H1 (cell line): ENCODE data around the gene ENOSF1. TPM values are rescaled to one million over a fixed set of nuclear protein-coding genes. Genes with fewer than 3 reads are reported as not detected.

ENCODE experiments used
- CTCF ChIA-PET: fragments of 300-600 bp; sonication (Branson Sonifier 250); formaldehyde crosslinking; loops from one replicate; lab custom pipeline; 2021; ENCODE audit not compliant: partially characterized antibody; lab: Charles Lee
- POLR2A ChIA-PET: fragments of 300-600 bp; sonication (Branson Sonifier 250); formaldehyde crosslinking; loops from one replicate; lab custom pipeline; 2021; ENCODE audit warnings: inconsistent platforms; ENCODE audit not compliant: partially characterized antibody; lab: Charles Lee
- DNase-seq, 2 experiments: peaks; one replicate each; pipeline versions ENCODE4 v3.0.0 to v3.0.0-alpha.2; 2010 to 2022; ENCODE audit warnings: low spot score in 2 of 2, low read depth in 1 of 2, mixed read lengths in 1 of 2
- FAIRE-seq: peaks from 2 replicates; lab custom pipeline; 2011; peaks lifted over from hg19 to GRCh38; lab: Jason Lieb, UNC
- H2AFZ ChIP-seq: 2 replicates; pipeline ENCODE4 v1.8.1; 2012; ENCODE audit warnings: low read length, inconsistent platforms
- H2AK5ac ChIP-seq: 2 replicates; pipeline ENCODE4 v1.6.1; 2013; ENCODE audit warnings: low read depth, low read length
- H2BK120ac ChIP-seq: replicated peaks from 2 replicates; pipeline ENCODE3; 2013; ENCODE audit warnings: low read depth, low read length, inconsistent platforms
- H2BK12ac ChIP-seq: 2 replicates; pipeline ENCODE4 v1.6.1; 2013; ENCODE audit warnings: low read depth, low read length
- H2BK15ac ChIP-seq: 2 replicates; pipeline ENCODE4 v1.6.1; 2013; ENCODE audit warnings: low read length
- H2BK20ac ChIP-seq: 2 replicates; pipeline ENCODE4 v1.6.1; 2013; ENCODE audit warnings: low read length
- H2BK5ac ChIP-seq: 2 replicates; pipeline ENCODE4 v1.6.1; 2013; ENCODE audit warnings: low read depth, low read length
- H3K14ac ChIP-seq: 2 replicates; pipeline ENCODE4 v1.6.1; 2013; ENCODE audit warnings: inconsistent platforms; ENCODE audit not compliant: insufficient read length
- H3K18ac ChIP-seq: 2 replicates; pipeline ENCODE4 v1.6.1; 2013; ENCODE audit warnings: low read length; ENCODE audit errors: extremely low read depth
- H3K23ac ChIP-seq: 2 replicates; pipeline ENCODE4 v1.6.1; 2013; ENCODE audit warnings: inconsistent platforms; ENCODE audit not compliant: insufficient read length
- H3K23me2 ChIP-seq: 2 replicates; pipeline ENCODE4 v1.6.1; 2013; ENCODE audit warnings: low read depth, low read length
- H3K27ac ChIP-seq: 2 replicates; pipeline ENCODE4 v1.6.1; 2011; ENCODE audit warnings: low read depth, low read length, inconsistent platforms
- H3K27me3 ChIP-seq, 4 experiments: replicated peaks in 1 of 4; 1 replicate in 1 of 4; 2 replicates in 3 of 4; pipeline versions ENCODE4 v1.6.1 to v1.8.1; 2011 to 2013; ENCODE audit warnings: low read length in 3 of 4, mild to moderate bottlenecking in 3 of 4, inconsistent platforms in 2 of 4, mixed read lengths in 2 of 4, moderate library complexity in 1 of 4; ENCODE audit not compliant: control insufficient read depth in 3 of 4, insufficient read depth in 3 of 4; ENCODE audit errors: extremely low read depth in 1 of 4
- H3K36me3 ChIP-seq, 4 experiments: 2 replicates each; pipeline versions ENCODE4 v1.6.1 to v1.8.1; 2011 to 2013; ENCODE audit warnings: mild to moderate bottlenecking in 4 of 4, low read length in 3 of 4, moderate library complexity in 2 of 4, control low read depth in 1 of 4, inconsistent platforms in 1 of 4; ENCODE audit not compliant: insufficient read depth in 4 of 4, control insufficient read depth in 2 of 4
- H3K4ac ChIP-seq: replicated peaks from 2 replicates; pipeline ENCODE3; 2013; ENCODE audit warnings: low read length, low read depth, mixed read lengths, inconsistent platforms; ENCODE audit not compliant: insufficient read length
- H3K4me1 ChIP-seq, 4 experiments: replicated peaks in 1 of 4; 1 replicate in 1 of 4; 2 replicates in 3 of 4; pipeline versions ENCODE4 v1.6.1 to v1.8.1; 2011 to 2013; ENCODE audit warnings: low read length in 3 of 4, inconsistent platforms in 2 of 4, mixed read lengths in 1 of 4; ENCODE audit not compliant: insufficient read depth in 4 of 4, control insufficient read depth in 3 of 4
- H3K4me2 ChIP-seq, 2 experiments: 2 replicates each; pipeline versions ENCODE4 v1.6.1 to v1.8.1; 2011 to 2013; ENCODE audit warnings: low read depth in 2 of 2, low read length in 2 of 2, control low read depth in 1 of 2, inconsistent platforms in 1 of 2, mild to moderate bottlenecking in 1 of 2; ENCODE audit not compliant: insufficient read depth in 1 of 2
- H3K4me3 ChIP-seq, 4 experiments: fragments of 200-600, 300-600 bp in 1 of 4; sonication (generic), shearing (Covaris generic), sonication (Bioruptor Twin) in 1 of 4; 2 replicates each; pipeline versions ENCODE4 v1.5.1 to v1.8.1; 2011 to 2016; ENCODE audit warnings: low read length in 4 of 4, low read depth in 3 of 4, control low read depth in 2 of 4, inconsistent platforms in 2 of 4, mild to moderate bottlenecking in 2 of 4, mixed read lengths in 1 of 4, moderate library complexity in 1 of 4; ENCODE audit not compliant: insufficient read depth in 2 of 4; ENCODE audit errors: extremely low read depth in 1 of 4
- H3K56ac ChIP-seq: replicated peaks from 2 replicates; pipeline ENCODE3; 2013; ENCODE audit warnings: low read depth, mild to moderate bottlenecking, mixed read lengths, low read length, inconsistent platforms; ENCODE audit not compliant: insufficient read length
- H3K79me1 ChIP-seq: 2 replicates; pipeline ENCODE4 v1.6.1; 2013; ENCODE audit warnings: low read depth, low read length, control low read depth
- H3K79me2 ChIP-seq, 2 experiments: 2 replicates each; pipeline versions ENCODE4 v1.6.1 to v1.8.1; 2012 to 2013; ENCODE audit warnings: low read length in 2 of 2, mild to moderate bottlenecking in 2 of 2, inconsistent platforms in 1 of 2; ENCODE audit not compliant: insufficient read depth in 2 of 2, control insufficient read depth in 1 of 2
- H3K9ac ChIP-seq, 4 experiments: replicated peaks in 1 of 4; 1 replicate in 1 of 4; 2 replicates in 3 of 4; pipeline versions ENCODE4 v1.6.1 to v1.8.1; 2011 to 2013; ENCODE audit warnings: low read depth in 3 of 4, low read length in 3 of 4, control low read depth in 2 of 4, mild to moderate bottlenecking in 2 of 4, moderate library complexity in 2 of 4, inconsistent platforms in 1 of 4; ENCODE audit errors: extremely low read depth in 1 of 4
- H3K9me3 ChIP-seq, 2 experiments: 2 replicates each; pipeline versions ENCODE4 v1.6.1 to v1.8.1; 2012 to 2013; ENCODE audit warnings: mild to moderate bottlenecking in 2 of 2, moderate library complexity in 2 of 2, control low read depth in 1 of 2, inconsistent platforms in 1 of 2, low read depth in 1 of 2, low read length in 1 of 2, mixed read lengths in 1 of 2; ENCODE audit not compliant: insufficient read depth in 2 of 2
- H4K20me1 ChIP-seq, 2 experiments: replicated peaks in 1 of 2; 2 replicates each; pipeline versions ENCODE3 to v1.8.1; 2011 to 2013; ENCODE audit warnings: inconsistent platforms in 2 of 2, low read length in 2 of 2, mild to moderate bottlenecking in 1 of 2; ENCODE audit not compliant: insufficient read depth in 2 of 2, control insufficient read depth in 1 of 2
- H4K5ac ChIP-seq: 2 replicates; pipeline ENCODE4 v1.6.1; 2013; ENCODE audit warnings: low read length, low read depth, mixed read lengths, inconsistent platforms; ENCODE audit not compliant: insufficient read length
- H4K8ac ChIP-seq: 2 replicates; pipeline ENCODE4 v1.8.0; 2013; ENCODE audit warnings: mild to moderate bottlenecking, moderate library complexity, low read length, inconsistent platforms; ENCODE audit not compliant: insufficient read depth; ENCODE audit errors: extremely low read depth
- H4K91ac ChIP-seq: replicated peaks from 2 replicates; pipeline ENCODE3; 2013; ENCODE audit warnings: low read length, mixed read lengths, inconsistent platforms; ENCODE audit not compliant: insufficient read length
- EP300 ChIP-seq, 2 experiments: IDR thresholded peaks; 1 replicate in 1 of 2; 2 replicates in 1 of 2; pipeline ENCODE4 v1.6.1; 2011 to 2012; ENCODE audit warnings: low read depth in 2 of 2, low read length in 2 of 2, mild to moderate bottlenecking in 2 of 2, borderline replicate concordance in 1 of 2, inconsistent platforms in 1 of 2, moderate library complexity in 1 of 2
- GTF2F1 ChIP-seq: IDR thresholded peaks from 2 replicates; pipeline ENCODE4 v1.6.1; 2012; ENCODE audit warnings: low read depth, low read length, improper control_type of control experiment, borderline replicate concordance
- JUND ChIP-seq: IDR thresholded peaks from 2 replicates; pipeline ENCODE4 v1.6.1; 2011; ENCODE audit warnings: mild to moderate bottlenecking, improper control_type of control experiment, low read length
- KDM4A ChIP-seq: IDR thresholded peaks from one replicate; pipeline ENCODE4 v1.7.1; 2012; ENCODE audit warnings: low read depth, mild to moderate bottlenecking, moderate library complexity, low read length, inconsistent platforms; ENCODE audit not compliant: severe bottlenecking
- YY1 ChIP-seq: IDR thresholded peaks from 2 replicates; pipeline ENCODE4 v1.6.1; 2011; ENCODE audit warnings: low read depth, mild to moderate bottlenecking, low read length
- WGBS, 2 experiments: shearing (Covaris generic) in 1 of 2; methylation state at CpG; one replicate each; pipeline versions ENCODE4 v1.1.6 to v1.1.7; 2013 to 2015; ENCODE audit warnings: low lambda C conversion rate in 2 of 2, mixed read lengths in 2 of 2, inconsistent platforms in 1 of 2, low coverage in 1 of 2, missing lambda C conversion rate in 1 of 2; ENCODE audit not compliant: insufficient replicate concordance in 2 of 2, insufficient coverage in 1 of 2, insufficient read length in 1 of 2; ENCODE audit errors: extremely low coverage in 1 of 2, missing lambda C conversion rate in 1 of 2; 5-methylcytosine and 5-hydroxymethylcytosine counted together
- polyA plus RNA-seq, 7 experiments: library from polyadenylated mRNA; depleted of rRNA in 3 of 7; stranded (reverse) in 5 of 7; unstranded in 2 of 7; fragments of >200 nt in 5 of 7; fragments of 200-250 nt in 2 of 7; gene quantifications; 1 replicate in 5 of 7; 2 replicates in 1 of 7; 4 replicates in 1 of 7; pipeline versions ENCODE4 v1.2.1 to v1.2.3, GENCODE V29; 2011 to 2013; ENCODE audit warnings: missing spikeins in 2 of 7, mixed read lengths in 2 of 7
- total RNA-seq: library from RNA; stranded (reverse); fragmentation: NEBNext Ultra II Directional; extraction: Animal tissue kit (Norgen Biotek cat#: 25700); gene quantifications from 2 replicates; pipeline ENCODE4 v1.2.1, GENCODE V29; 2021
- TF ChIP-seq, protein P1 (sequence below): IDR thresholded peaks from 2 replicates; pipeline ENCODE4 v1.6.1; 2012; ENCODE audit warnings: inconsistent platforms

The ENOSF1 gene
- total and polyA plus RNA-seq, 2 of the 8 experiments (the other 6 are each of a cell fraction or from before 2014, with no cell fraction given): 15.4 to 26.4 TPM

DNA sequence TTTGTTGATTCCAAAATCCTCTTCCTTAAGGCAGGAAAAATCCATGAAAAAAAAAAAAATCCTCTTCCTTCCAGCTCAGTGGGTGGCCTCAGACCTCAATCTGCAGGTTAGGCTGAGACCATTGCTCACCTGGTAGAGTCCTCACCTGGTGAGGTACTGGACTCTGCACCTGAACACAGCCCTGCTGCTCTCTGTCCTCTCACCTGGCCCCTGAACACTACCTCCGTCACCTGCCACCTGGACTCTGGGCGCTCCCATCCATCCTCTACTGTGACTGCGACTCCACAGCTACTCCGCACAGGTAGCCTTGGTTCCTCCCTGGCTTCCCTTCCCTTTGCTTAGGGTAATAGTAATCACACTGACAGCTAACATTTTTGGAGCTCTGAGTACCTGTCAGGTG, 32.9 kb downstream of the ENOSF1 start:
- Histone ChIP-seq H3K4me2 (no peak overlapping the region), H3K4ac (no peak overlapping the region), H3K27me3 (no peaks in the 10 kb centered on the region), H2BK5ac (no peak overlapping the region), H2BK120ac (no peak overlapping the region), H3K79me2 (no peaks in the 10 kb centered on the region), H3K9me3 (no peaks in the 10 kb centered on the region), H3K36me3 (peaks cover 9 to 39% (median 24%) of the 10 kb centered on the region in 4 experiments; a peak in 6 of 8 replicates), H2BK15ac (no peak overlapping the region), H3K18ac (no peak overlapping the region), H2BK20ac (no peak overlapping the region), H4K20me1 (peaks cover 2 to 4% of the 10 kb centered on the region in 2 experiments), H2BK12ac (no peak overlapping the region), H3K79me1 (no peaks in the 10 kb centered on the region), H3K23me2 (no peaks in the 10 kb centered on the region), H4K8ac (no peak overlapping the region), H2AK5ac (no peak overlapping the region), H3K56ac (no peak overlapping the region), H3K4me3 (no peak overlapping the region), H4K91ac (no peak overlapping the region), H3K9ac (no peak overlapping the region), H3K23ac (no peak overlapping the region), H3K4me1 (no peaks in the 10 kb centered on the region), H4K5ac (no peak overlapping the region), H2AFZ (no peak overlapping the region), H3K27ac (no peak overlapping the region), H3K14ac (no peak overlapping the region)
- CTCF ChIA-PET: interaction anchor here (0.6 to 5.0 kb wide), 14 partner anchors 9 to 160 kb away, joined by 3 to 37 read pairs (median 4); no protein-coding TSS in a partner anchor
- TF ChIP-seq EP300 (IDR thresholded peaks at IDR 0.05; ENCODE audit: borderline replicate concordance in 1 of 2, low read depth in 2 of 2, low read length in 2 of 2) (no peak), KDM4A (no peak), YY1 (no peak), GTF2F1 (no peak), JUND (no peak)
- TF ChIP-seq, protein P1, sequence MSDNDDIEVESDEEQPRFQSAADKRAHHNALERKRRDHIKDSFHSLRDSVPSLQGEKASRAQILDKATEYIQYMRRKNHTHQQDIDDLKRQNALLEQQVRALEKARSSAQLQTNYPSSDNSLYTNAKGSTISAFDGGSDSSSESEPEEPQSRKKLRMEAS: no peak
- DNase-seq: no peak
- POLR2A ChIA-PET: interaction anchor here (0.6 to 1.4 kb wide), 3 partner anchors 10 to 33 kb away, joined by 3 to 4 read pairs (median 3); partner anchors contain the start of gene ENOSF1
- FAIRE-seq: no peak
- 96% methylated on average over 4 of the region's 4 CpGs; no CpG with 5 or more reads in 1 of the 2 experiments for WGBS, 2 experiments
